Subcutaneous adipose tissue (tissue), 4 donors: ENCODE data around the gene HOXC6. TPM values are rescaled to one million over a fixed set of nuclear protein-coding genes. Genes with fewer than 3 reads are reported as not detected.

Source experiments
- total RNA-seq, 4 donors: library from RNA; depleted of rRNA; stranded (reverse); fragments of >200 nt; gene quantifications; one replicate each; pipeline ENCODE4 v1.1.0, GENCODE V29; 2016
- TF ChIP-seq, protein P1 (sequence below): fragments of 450-650 bp; IDR thresholded peaks from one replicate; pipeline ENCODE4 v1.5.1; 2016; ENCODE audit warnings: low read depth, mild to moderate bottlenecking, control low read depth, antibody characterized with exemption, moderate library complexity

Gene HOXC6
- total RNA-seq, 4 donors from 2014 or later = 2.5 to 5.5 (median 5.2) TPM

DNA sequence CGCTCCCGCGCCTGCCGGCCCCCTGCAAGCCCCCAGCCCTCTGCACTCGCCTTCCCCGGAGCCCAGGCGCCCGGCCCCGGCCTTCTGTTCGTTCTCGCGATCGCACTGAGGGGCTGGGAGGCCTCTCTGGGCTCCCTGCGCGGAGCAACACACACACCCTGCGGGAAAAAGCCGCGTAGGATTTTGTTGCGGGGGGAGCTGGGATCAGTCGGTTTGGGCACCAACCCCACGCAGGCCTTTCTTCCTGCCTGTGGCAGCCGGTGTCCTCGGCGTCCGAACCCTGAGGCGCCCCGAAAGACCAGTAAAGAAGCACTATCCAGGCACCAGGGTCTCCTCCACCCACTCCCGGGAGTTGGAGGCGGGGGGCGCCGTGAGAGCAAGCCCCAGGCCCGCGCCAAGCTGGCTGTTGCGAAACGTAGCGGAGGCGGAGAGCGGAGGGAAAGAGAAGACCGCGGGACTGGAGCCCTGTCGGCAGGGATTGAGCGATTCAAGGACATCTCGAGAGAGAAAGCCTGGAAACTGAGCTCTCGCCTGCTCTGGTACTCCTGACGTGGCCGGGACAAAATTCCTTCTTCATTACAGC is 2.7 kb downstream of the HOXC6 start:
- TF ChIP-seq, protein P1, sequence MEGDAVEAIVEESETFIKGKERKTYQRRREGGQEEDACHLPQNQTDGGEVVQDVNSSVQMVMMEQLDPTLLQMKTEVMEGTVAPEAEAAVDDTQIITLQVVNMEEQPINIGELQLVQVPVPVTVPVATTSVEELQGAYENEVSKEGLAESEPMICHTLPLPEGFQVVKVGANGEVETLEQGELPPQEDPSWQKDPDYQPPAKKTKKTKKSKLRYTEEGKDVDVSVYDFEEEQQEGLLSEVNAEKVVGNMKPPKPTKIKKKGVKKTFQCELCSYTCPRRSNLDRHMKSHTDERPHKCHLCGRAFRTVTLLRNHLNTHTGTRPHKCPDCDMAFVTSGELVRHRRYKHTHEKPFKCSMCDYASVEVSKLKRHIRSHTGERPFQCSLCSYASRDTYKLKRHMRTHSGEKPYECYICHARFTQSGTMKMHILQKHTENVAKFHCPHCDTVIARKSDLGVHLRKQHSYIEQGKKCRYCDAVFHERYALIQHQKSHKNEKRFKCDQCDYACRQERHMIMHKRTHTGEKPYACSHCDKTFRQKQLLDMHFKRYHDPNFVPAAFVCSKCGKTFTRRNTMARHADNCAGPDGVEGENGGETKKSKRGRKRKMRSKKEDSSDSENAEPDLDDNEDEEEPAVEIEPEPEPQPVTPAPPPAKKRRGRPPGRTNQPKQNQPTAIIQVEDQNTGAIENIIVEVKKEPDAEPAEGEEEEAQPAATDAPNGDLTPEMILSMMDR = no peak

DNA sequence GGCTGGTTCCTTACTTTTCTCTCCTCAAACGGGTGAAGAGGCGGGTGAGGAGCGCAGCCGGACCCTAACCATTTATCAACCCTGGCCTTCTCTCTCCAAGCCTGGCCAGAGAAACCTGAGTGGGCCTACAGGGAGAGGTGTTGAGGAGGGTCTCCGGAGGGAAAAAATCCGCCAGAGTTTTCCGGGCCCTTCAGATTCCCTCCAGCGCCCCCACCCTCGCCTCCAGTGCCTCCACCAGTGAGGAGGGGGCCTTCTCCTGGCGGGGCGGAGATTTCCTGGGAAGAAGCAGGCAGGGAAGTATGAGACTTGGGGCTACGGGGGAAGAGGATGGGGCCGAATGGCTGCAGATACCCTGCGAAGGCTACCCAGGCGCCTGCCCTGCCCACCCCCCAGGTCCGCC is 3.2 kb downstream of the HOXC6 start:
- TF ChIP-seq, protein P1 = no peak

DNA sequence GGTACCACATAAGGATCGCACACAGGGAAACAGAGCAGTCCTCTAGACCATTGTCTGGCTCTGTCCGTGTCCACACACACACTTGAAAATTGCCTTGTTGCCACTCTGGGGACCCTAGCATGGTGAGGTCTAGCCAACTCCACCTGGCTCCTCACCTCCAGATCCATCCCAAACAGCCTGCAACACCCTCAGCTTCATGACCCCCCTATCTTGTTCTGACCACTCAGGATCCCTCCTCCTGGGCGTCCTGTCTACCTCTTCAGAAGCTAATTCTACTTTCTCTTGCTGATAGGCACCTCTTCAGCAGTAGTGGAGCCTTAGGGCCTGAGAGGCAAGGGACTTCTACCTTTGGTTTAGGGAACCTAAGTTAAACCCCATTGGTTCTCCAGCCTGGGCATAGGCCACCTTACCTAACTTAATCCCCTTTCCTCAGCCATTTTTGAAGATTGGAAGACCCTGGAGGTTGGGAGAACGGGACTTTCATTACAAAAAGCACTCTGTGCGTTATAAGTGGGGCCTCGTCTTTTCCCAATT is 3.9 kb downstream of the HOXC6 start:
- TF ChIP-seq, protein P1 = no peak

DNA sequence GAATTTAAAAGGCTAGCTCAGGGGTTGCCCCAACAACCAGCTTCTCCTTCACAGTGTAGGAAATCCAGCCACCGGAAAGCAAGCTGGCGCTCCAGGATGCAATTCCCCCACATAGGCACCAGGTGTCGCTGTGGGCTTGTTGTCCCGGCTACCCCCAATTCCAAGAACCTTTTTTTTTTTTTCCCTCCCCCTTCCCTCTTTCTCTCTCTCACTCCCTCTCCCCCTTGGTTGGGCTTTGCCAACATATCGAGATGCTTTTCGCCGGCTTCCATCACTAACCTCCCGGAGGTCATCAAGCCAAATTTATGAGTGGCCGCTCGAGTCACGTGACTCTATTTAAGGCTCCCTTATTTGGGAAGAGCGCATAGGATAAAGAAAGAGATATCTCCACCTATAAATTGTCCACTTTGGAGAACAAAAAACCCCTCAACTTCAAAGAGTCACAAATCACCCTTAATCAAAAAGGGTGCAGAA is 4.4 kb downstream of the HOXC6 start, which contains the start of gene HOXC5:
Gene HOXC5 (plus strand): TSS at position 424 of the 474 bp plus-strand sequence. CDS start 73 bp downstream, outside the sequence.
- TF ChIP-seq, protein P1 = no peak

DNA sequence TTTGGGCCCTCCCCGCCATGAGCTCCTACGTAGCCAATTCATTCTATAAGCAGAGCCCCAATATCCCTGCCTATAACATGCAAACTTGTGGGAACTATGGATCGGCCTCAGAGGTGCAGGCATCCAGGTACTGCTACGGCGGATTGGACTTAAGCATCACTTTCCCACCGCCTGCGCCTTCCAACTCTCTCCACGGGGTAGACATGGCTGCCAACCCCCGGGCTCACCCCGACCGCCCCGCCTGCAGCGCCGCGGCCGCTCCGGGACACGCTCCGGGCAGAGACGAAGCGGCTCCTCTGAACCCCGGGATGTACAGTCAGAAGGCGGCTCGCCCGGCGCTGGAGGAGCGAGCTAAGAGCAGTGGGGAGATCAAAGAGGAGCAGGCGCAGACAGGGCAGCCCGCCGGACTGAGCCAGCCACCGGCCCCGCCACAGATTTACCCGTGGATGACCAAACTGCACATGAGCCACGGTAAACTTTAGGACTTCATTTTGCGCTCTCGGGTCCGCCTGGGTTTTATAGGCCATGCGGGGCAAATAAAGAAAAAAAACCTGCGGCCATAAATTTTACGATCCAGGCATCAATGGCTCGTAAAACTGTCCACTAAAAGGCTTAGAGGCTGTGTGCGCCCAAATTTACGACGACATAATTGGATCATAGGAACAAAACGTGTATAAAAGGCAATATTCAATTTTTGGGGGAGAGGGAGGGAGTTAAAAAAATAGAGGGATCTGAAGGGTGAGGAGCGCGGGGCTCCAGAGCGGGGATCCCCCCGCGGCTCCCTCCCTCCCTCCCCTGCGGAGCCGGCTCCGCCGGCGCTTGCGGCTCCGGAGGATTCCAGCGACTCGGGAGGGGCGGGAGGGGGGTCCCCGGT is 5.1 kb downstream of the HOXC6 start:
- TF ChIP-seq, protein P1 = no peak

DNA sequence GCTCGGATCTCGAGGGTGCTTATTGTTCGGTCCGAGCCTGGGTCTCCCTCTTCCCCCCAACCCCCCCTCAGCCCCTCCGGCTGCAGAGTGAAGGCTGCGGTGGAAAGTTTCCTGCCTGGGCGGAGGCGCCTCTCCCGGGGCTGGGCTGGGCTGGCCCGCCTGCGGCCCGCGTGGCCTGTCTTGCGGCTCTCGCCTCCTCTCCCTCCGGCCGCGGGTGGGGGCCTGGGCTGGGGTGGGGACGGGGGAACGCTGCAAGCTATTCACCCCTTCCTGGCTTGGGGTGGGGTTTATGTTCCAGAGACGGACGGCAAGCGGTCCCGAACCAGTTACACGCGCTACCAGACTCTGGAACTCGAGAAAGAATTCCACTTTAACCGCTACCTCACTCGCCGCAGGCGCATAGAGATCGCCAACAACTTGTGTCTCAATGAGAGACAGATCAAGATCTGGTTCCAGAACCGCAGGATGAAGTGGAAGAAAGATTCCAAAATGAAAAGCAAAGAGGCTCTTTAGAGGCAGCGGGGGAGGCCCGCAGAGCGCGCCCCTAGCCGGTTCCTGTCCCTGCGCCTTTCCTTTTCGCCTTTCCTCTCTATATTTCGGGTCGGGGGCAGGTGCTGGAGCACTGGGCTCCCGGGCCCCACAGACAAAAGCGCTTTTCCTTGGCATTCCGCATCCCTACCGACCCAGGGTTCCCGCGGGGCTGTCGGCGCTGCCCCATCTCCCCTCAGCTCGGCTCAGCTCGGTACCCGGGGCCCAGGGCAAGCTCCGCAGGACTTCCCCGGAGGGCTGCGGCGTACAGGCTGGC is 5.9 kb downstream of the HOXC6 start:
- TF ChIP-seq, protein P1 = no peak
